ENCODE results near the gene LRRC57.

DNA sequence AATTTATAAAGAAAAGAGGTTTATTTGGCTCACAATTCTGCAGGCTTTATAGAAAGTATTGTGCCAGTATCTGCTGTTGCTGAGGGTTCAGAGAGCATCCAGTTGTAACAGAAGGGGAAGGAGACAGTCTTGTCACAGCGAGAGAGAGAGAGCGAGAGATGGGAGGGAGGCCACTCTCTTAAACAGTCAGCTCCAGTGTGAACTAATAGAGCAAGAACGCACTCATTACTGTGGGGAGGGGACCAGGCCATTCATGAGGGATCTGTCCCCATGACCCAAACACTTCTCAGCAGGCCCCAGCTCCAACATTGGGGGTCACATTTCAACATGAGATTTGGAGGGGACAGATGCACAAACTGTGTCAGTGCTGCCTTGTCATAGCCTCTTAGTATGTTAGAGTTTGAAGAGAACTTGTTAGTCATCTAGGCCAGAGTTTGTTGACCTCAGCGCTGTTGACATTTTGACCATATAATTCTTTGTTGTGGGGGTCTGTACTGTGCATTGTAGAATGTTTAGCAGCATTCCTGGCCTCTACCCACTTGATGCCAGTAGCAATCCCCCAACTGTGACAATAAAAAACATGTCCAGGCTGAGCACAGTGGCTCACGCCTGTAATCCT lies 42.1 kb upstream of the LRRC57 start:
- no peak for TF ChIP-seq TAF1 (IDR thresholded peaks at IDR 0.05; ENCODE audit: borderline replicate concordance, insufficient read depth, low read length)
- TF ChIP-seq SIN3A (IDR thresholded peaks at IDR 0.05; ENCODE audit: borderline replicate concordance, insufficient read depth, low read length): no peak
- no peak for TF ChIP-seq POLR2AphosphoS5 (IDR thresholded peaks at IDR 0.05; ENCODE audit: low read depth, low read length)
- TF ChIP-seq, protein P1, sequence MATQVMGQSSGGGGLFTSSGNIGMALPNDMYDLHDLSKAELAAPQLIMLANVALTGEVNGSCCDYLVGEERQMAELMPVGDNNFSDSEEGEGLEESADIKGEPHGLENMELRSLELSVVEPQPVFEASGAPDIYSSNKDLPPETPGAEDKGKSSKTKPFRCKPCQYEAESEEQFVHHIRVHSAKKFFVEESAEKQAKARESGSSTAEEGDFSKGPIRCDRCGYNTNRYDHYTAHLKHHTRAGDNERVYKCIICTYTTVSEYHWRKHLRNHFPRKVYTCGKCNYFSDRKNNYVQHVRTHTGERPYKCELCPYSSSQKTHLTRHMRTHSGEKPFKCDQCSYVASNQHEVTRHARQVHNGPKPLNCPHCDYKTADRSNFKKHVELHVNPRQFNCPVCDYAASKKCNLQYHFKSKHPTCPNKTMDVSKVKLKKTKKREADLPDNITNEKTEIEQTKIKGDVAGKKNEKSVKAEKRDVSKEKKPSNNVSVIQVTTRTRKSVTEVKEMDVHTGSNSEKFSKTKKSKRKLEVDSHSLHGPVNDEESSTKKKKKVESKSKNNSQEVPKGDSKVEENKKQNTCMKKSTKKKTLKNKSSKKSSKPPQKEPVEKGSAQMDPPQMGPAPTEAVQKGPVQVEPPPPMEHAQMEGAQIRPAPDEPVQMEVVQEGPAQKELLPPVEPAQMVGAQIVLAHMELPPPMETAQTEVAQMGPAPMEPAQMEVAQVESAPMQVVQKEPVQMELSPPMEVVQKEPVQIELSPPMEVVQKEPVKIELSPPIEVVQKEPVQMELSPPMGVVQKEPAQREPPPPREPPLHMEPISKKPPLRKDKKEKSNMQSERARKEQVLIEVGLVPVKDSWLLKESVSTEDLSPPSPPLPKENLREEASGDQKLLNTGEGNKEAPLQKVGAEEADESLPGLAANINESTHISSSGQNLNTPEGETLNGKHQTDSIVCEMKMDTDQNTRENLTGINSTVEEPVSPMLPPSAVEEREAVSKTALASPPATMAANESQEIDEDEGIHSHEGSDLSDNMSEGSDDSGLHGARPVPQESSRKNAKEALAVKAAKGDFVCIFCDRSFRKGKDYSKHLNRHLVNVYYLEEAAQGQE (IDR thresholded peaks at IDR 0.05; ENCODE audit: insufficient read depth in 1 of 2, low read depth in 2 of 2, low read length in 2 of 2): no peak
- no peak for TF ChIP-seq FOXP2 (optimal IDR thresholded peaks at IDR 0.05; ENCODE audit: borderline replicate concordance, extremely low read depth, extremely low read length, insufficient read depth)

Measured in PFSK-1 (cell line).